Activated T-helper 2 cell treated with anti-CD3 and anti-CD28 coated beads, Interferon-gamma antibody, Interleukin-2, Interleukin-4, amounts not matched to agents 10 μg/mL and 5 μg/mL and 100 μg/mL, durations not matched to agents 14 hours and 24 hours and 36 hours (primary cell): ENCODE data around the gene DCAF6. TPM values are rescaled to one million over a fixed set of nuclear protein-coding genes. Genes with fewer than 3 reads are reported as not detected.
"Not testable (repeated sequence)": the region's sequence is repeated elsewhere in the genome, so short reads cannot be mapped to it uniquely, and the experiment has no call there.

Experiments
- DNase-seq: peaks from one replicate; pipeline ENCODE4 v3.0.0; 2021; ENCODE audit warnings: low spot score
- H3K27ac Mint-ChIP-seq: one replicate; pipeline ENCODE4 v1.8.0; 2021; ENCODE audit warnings: mixed read lengths
- H3K27me3 Mint-ChIP-seq: one replicate; pipeline ENCODE4 v1.8.0; 2021; ENCODE audit warnings: low read depth, mixed read lengths
- H3K36me3 Mint-ChIP-seq: one replicate; pipeline ENCODE4 v1.8.0; 2021; ENCODE audit warnings: low read depth, mixed read lengths
- H3K4me1 Mint-ChIP-seq: one replicate; pipeline ENCODE4 v1.8.0; 2021; ENCODE audit warnings: low read depth, mixed read lengths
- H3K4me3 Mint-ChIP-seq: one replicate; pipeline ENCODE4 v1.8.0; 2021; ENCODE audit warnings: low read depth, mild to moderate bottlenecking, moderate library complexity, mixed read lengths
- H3K9me3 Mint-ChIP-seq: one replicate; pipeline ENCODE4 v1.8.0; 2021; ENCODE audit warnings: mixed read lengths
- intact Hi-C: fragments of 100-400 bp; cut with micrococcal nuclease; formaldehyde crosslinking; loops from one replicate; pipeline ENCODE4 v1.15.1; 2023
- total RNA-seq: library from RNA; stranded (reverse); gene quantifications from 2 replicates; pipeline ENCODE4 v1.2.3, GENCODE V29; 2022

Gene DCAF6
- 29.6 and 33.1 TPM in 2 replicates for total RNA-seq

- Mint-ChIP-seq H3K36me3 (peaks cover 4% of the 10 kb centered on the region), H3K27me3 (no peaks in the 10 kb centered on the region), H3K4me1 (peaks cover 35% of the 10 kb centered on the region), H3K27ac (peak within 1 kb of the TSS; percentile 99), H3K4me3 (peak within 1 kb of the TSS; percentile 94), H3K9me3 (no peaks in the 10 kb centered on the region)
- intact Hi-C loops, result loop anchor here (1.0 to 10.0 kb wide), 8 partner anchors 49 to 389 kb away; partner anchors contain the start of genes CREG1, GPR161 and RCSD1
- DNase-seq, result peak; percentile 97
These were observed at the start of gene DCAF6 for GRCh38 chr1:167936068-167936929. TSS of gene DCAF6 (plus strand) at chr1:167936683. CDS start at chr1:167936912, 229 bp downstream.

- DNase-seq, H3K4me3 Mint-ChIP-seq, H3K36me3 Mint-ChIP-seq, H3K4me1 Mint-ChIP-seq, H3K9me3 Mint-ChIP-seq, intact Hi-C loops, H3K27ac Mint-ChIP-seq, H3K27me3 Mint-ChIP-seq: not testable (repeated sequence)
These were observed 49.3 kb upstream of the DCAF6 start for GRCh38 chr1:167887187-167887586.

- peaks cover 5% of the 10 kb centered on the region for H3K9me3 Mint-ChIP-seq
- no peak overlapping the region for H3K4me3 Mint-ChIP-seq
- H3K27ac Mint-ChIP-seq, result no peak overlapping the region
- DNase-seq, result no peak
- H3K4me1 Mint-ChIP-seq, result no peaks in the 10 kb centered on the region
- H3K36me3 Mint-ChIP-seq, result no peaks in the 10 kb centered on the region
- intact Hi-C loops, result no loop called here
- H3K27me3 Mint-ChIP-seq, result peaks cover 6% of the 10 kb centered on the region
These were observed 46.1 kb upstream of the DCAF6 start for GRCh38 chr1:167890400-167890799.

GRCh38 chr1:167893798-167894197 is 42.7 kb upstream of the DCAF6 start:
- Mint-ChIP-seq H3K27me3 (peaks cover 6% of the 10 kb centered on the region), H3K36me3 (no peaks in the 10 kb centered on the region), H3K27ac (no peak overlapping the region), H3K4me1 (peaks cover 2% of the 10 kb centered on the region), H3K4me3 (no peak overlapping the region), H3K9me3 (no peaks in the 10 kb centered on the region)
- intact Hi-C loops, result no loop called here
- DNase-seq, result no peak

GRCh38 chr1:167898578-167899222 is 37.8 kb upstream of the DCAF6 start:
- Mint-ChIP-seq H3K4me3 (no peak overlapping the region), H3K4me1 (peaks cover 2% of the 10 kb centered on the region), H3K27me3 (no peaks in the 10 kb centered on the region), H3K27ac (no peak overlapping the region), H3K9me3 (no peaks in the 10 kb centered on the region), H3K36me3 (no peaks in the 10 kb centered on the region)
- DNase-seq, result no peak
- intact Hi-C loops, result no loop called here

- intact Hi-C loops, result no loop called here
- Mint-ChIP-seq H3K9me3 (no peaks in the 10 kb centered on the region), H3K4me3 (no peak overlapping the region), H3K36me3 (no peaks in the 10 kb centered on the region), H3K27me3 (no peaks in the 10 kb centered on the region), H3K27ac (no peak overlapping the region), H3K4me1 (peaks cover 2% of the 10 kb centered on the region)
- no peak for DNase-seq
These were observed 37.2 kb upstream of the DCAF6 start for GRCh38 chr1:167899253-167899681.

- Mint-ChIP-seq H3K27ac (no peak overlapping the region), H3K9me3 (no peaks in the 10 kb centered on the region), H3K4me3 (no peak overlapping the region), H3K4me1 (peaks cover 2% of the 10 kb centered on the region), H3K27me3 (no peaks in the 10 kb centered on the region), H3K36me3 (no peaks in the 10 kb centered on the region)
- DNase-seq, result no peak
- intact Hi-C loops, result no loop called here
These were observed 35.6 kb upstream of the DCAF6 start for GRCh38 chr1:167900907-167901306.

- intact Hi-C loops, result no loop called here
- Mint-ChIP-seq H3K27ac (no peak overlapping the region), H3K27me3 (peaks cover 4% of the 10 kb centered on the region), H3K9me3 (peaks cover 4% of the 10 kb centered on the region), H3K4me1 (no peaks in the 10 kb centered on the region), H3K4me3 (no peak overlapping the region), H3K36me3 (no peaks in the 10 kb centered on the region)
- DNase-seq, result no peak
These were observed 31.8 kb upstream of the DCAF6 start for GRCh38 chr1:167904652-167905130.

GRCh38 chr1:167905182-167905581 is 31.3 kb upstream of the DCAF6 start:
- no peak for DNase-seq

GRCh38 chr1:167905671-167906070 is 30.8 kb upstream of the DCAF6 start:
- Mint-ChIP-seq H3K27me3 (peaks cover 9% of the 10 kb centered on the region), H3K4me3 (no peak overlapping the region), H3K9me3 (peaks cover 10% of the 10 kb centered on the region), H3K4me1 (no peaks in the 10 kb centered on the region), H3K27ac (no peak overlapping the region), H3K36me3 (no peaks in the 10 kb centered on the region)
- no peak for DNase-seq
- intact Hi-C loops, result no loop called here

More at GRCh38 chr1:167905182-167905581, 31.3 kb upstream of the DCAF6 start:
- Mint-ChIP-seq H3K27ac (no peak overlapping the region), H3K27me3 (peaks cover 7% of the 10 kb centered on the region), H3K36me3 (no peaks in the 10 kb centered on the region), H3K4me1 (no peaks in the 10 kb centered on the region), H3K9me3 (peaks cover 8% of the 10 kb centered on the region), H3K4me3 (no peak overlapping the region)
- intact Hi-C loops, result no loop called here

- H3K4me3 Mint-ChIP-seq, result no peak overlapping the region
These were observed 26.7 kb upstream of the DCAF6 start for GRCh38 chr1:167909691-167910180.

GRCh38 chr1:167910530-167910929 is 26.0 kb upstream of the DCAF6 start:
- no peaks in the 10 kb centered on the region for H3K4me1 Mint-ChIP-seq
- no peak overlapping the region for H3K4me3 Mint-ChIP-seq
- intact Hi-C loops, result no loop called here
- H3K36me3 Mint-ChIP-seq, result no peaks in the 10 kb centered on the region
- no peak for DNase-seq
- H3K27me3 Mint-ChIP-seq, result peaks cover 9% of the 10 kb centered on the region
- H3K9me3 Mint-ChIP-seq, result peaks cover 10% of the 10 kb centered on the region
- H3K27ac Mint-ChIP-seq, result no peak overlapping the region

More at GRCh38 chr1:167909691-167910180, 26.7 kb upstream of the DCAF6 start:
- Mint-ChIP-seq H3K4me1 (no peaks in the 10 kb centered on the region), H3K27ac (no peak overlapping the region), H3K9me3 (peaks cover 10% of the 10 kb centered on the region), H3K36me3 (no peaks in the 10 kb centered on the region), H3K27me3 (peaks cover 9% of the 10 kb centered on the region)
- DNase-seq, result no peak
- intact Hi-C loops, result no loop called here

GRCh38 chr1:167911413-167911812 is 25.1 kb upstream of the DCAF6 start:
- no peaks in the 10 kb centered on the region for H3K36me3 Mint-ChIP-seq
- H3K9me3 Mint-ChIP-seq, result peaks cover 10% of the 10 kb centered on the region
- no peak for DNase-seq
- intact Hi-C loops, result no loop called here
- H3K4me3 Mint-ChIP-seq, result no peak overlapping the region
- no peak overlapping the region for H3K27ac Mint-ChIP-seq
- peaks cover 9% of the 10 kb centered on the region for H3K27me3 Mint-ChIP-seq
- no peaks in the 10 kb centered on the region for H3K4me1 Mint-ChIP-seq
